Right cardiac atrium (tissue), 5 donors: Measurements from ENCODE around the gene CKMT1A. TPM values are rescaled to one million over a fixed set of nuclear protein-coding genes. Genes with fewer than 3 reads are reported as not detected.

Source experiments
- polyA plus RNA-seq: library from polyadenylated mRNA; stranded (reverse); fragments of 200-250 nt; gene quantifications from one replicate; pipeline ENCODE4 v1.2.3, GENCODE V29; 2013
- total RNA-seq, 4 donors: library from RNA; stranded (reverse); fragmentation: NEBNext Ultra II Directional; extraction: Animal tissue kit (Norgen Biotek cat#: 25700); gene quantifications; one replicate each; pipeline ENCODE4 v1.2.1, GENCODE V29; 2021
- donor health status: healthy with polysubstance abuse.
- donor health status: DM: no; HTN: yes; CAD: no.
- donor health status: DM: no; HTN: no; CAD: no.
- donor health status: DM: no; HTN: yes; CAD: no; lungs with severe emphysema.
- donor health status: DM: yes; HTN: yes; CAD: no.

CKMT1A gene
- total and polyA plus RNA-seq, 5 donors: 0.40 to 1.8 (median 0.47) TPM; not detected in 1

Other genes starting within 250 kb of the CKMT1A start
- 10 to 100 TPM; 30.4 to 44.4 (median 36.7) TPM for gene TP53BP1, start 200.7 kb upstream of the CKMT1A start, total RNA-seq
- 14.6 TPM for gene TP53BP1, start 200.7 kb upstream of the CKMT1A start, polyA plus RNA-seq
- 10 to 100 TPM; 39.5 to 87.6 (median 58.9) TPM for gene MAP1A, start 176.3 kb upstream of the CKMT1A start, total RNA-seq
- gene MAP1A, start 176.3 kb upstream of the CKMT1A start, polyA plus RNA-seq: 29.7 TPM
- gene PPIP5K1, start 103.7 kb upstream of the CKMT1A start, total RNA-seq: 10 to 100 TPM; 17.6 to 26.7 (median 22.3) TPM
- gene PPIP5K1, start 103.7 kb upstream of the CKMT1A start, polyA plus RNA-seq: 6.8 TPM
- 1 to 10 TPM in 1 of 4 donors, under 1 TPM in 3; 0.40 to 1.2 (median 0.57) TPM for gene CKMT1B, start 99.8 kb upstream of the CKMT1A start, total RNA-seq
- 2.7 TPM for gene CKMT1B, start 99.8 kb upstream of the CKMT1A start, polyA plus RNA-seq
- under 1 TPM in 2 of 4 donors, not detected in 2; 0.11 to 0.34 TPM for gene STRC, start 75.1 kb upstream of the CKMT1A start, total RNA-seq
- 0.09 TPM for gene STRC, start 75.1 kb upstream of the CKMT1A start, polyA plus RNA-seq
- 1 to 10 TPM; 1.2 to 2.0 (median 1.6) TPM for gene CATSPER2, start 45.0 kb upstream of the CKMT1A start, total RNA-seq
- 2.5 TPM for gene CATSPER2, start 45.0 kb upstream of the CKMT1A start, polyA plus RNA-seq
- gene PDIA3, start 52.6 kb downstream of the CKMT1A start, total RNA-seq: 100 to 1,000 TPM; 151 to 251 (median 216) TPM
- gene PDIA3, start 52.6 kb downstream of the CKMT1A start, polyA plus RNA-seq: 156 TPM
- 1 to 10 TPM; 1.6 to 2.8 (median 1.9) TPM for gene ELL3, start 83.1 kb downstream of the CKMT1A start, total RNA-seq
- gene ELL3, start 83.1 kb downstream of the CKMT1A start, polyA plus RNA-seq: 1.1 TPM
- 1,000 to 10,000 TPM in 1 of 4 donors, 100 to 1,000 TPM in 3; 889 to 1,080 (median 940) TPM for gene SERF2, start 98.5 kb downstream of the CKMT1A start, total RNA-seq
- gene SERF2, start 98.5 kb downstream of the CKMT1A start, polyA plus RNA-seq: 2,656 TPM
- gene SERINC4, start 106.4 kb downstream of the CKMT1A start, total RNA-seq: under 1 TPM in 3 of 4 donors, not detected in 1; 0.12 to 0.29 (median 0.25) TPM
- gene SERINC4, start 106.4 kb downstream of the CKMT1A start, polyA plus RNA-seq: 0.41 TPM
- 10 to 100 TPM in 3 of 4 donors, 1 to 10 TPM in 1; 9.6 to 16.0 (median 14.5) TPM for gene HYPK, start 106.7 kb downstream of the CKMT1A start, total RNA-seq
- gene HYPK, start 106.7 kb downstream of the CKMT1A start, polyA plus RNA-seq: 37.9 TPM
- gene MFAP1, start 130.8 kb downstream of the CKMT1A start, total RNA-seq: 10 to 100 TPM; 17.4 to 21.2 (median 19.3) TPM
- gene MFAP1, start 130.8 kb downstream of the CKMT1A start, polyA plus RNA-seq: 19.7 TPM
- gene WDR76, start 133.1 kb downstream of the CKMT1A start, total RNA-seq: 1 to 10 TPM; 2.9 to 3.4 (median 3.0) TPM
- 0.97 TPM for gene WDR76, start 133.1 kb downstream of the CKMT1A start, polyA plus RNA-seq